Skeletal muscle tissue (tissue), 4 donors: ENCODE data around the gene USE1. TPM values are rescaled to one million over a fixed set of nuclear protein-coding genes. Genes with fewer than 3 reads are reported as not detected.
A peak's percentile ranks its signal among the peaks of the same experiment; 100 is the strongest.

Experiments used
- H3K27ac ChIP-seq: one replicate; pipeline ENCODE4 v1.7.0; 2013; ENCODE audit warnings: mild to moderate bottlenecking, low read depth, low read length, inconsistent platforms
- H3K27me3 ChIP-seq, 3 donors: one replicate each; pipeline ENCODE4 v1.7.0; 2013; ENCODE audit warnings: low read length in 3 of 3; ENCODE audit not compliant: control insufficient read depth in 3 of 3, insufficient read depth in 3 of 3
- H3K36me3 ChIP-seq, 3 donors: one replicate each; pipeline ENCODE4 v1.7.0; 2013; ENCODE audit warnings: low read length in 3 of 3; ENCODE audit not compliant: control insufficient read depth in 3 of 3, insufficient read depth in 3 of 3
- H3K4me1 ChIP-seq, 3 donors: one replicate each; pipeline ENCODE4 v1.7.0; 2013; ENCODE audit warnings: low read length in 3 of 3, mild to moderate bottlenecking in 3 of 3; ENCODE audit not compliant: control insufficient read depth in 3 of 3, insufficient read depth in 3 of 3
- H3K4me3 ChIP-seq, 3 donors: one replicate each; pipeline ENCODE4 v1.7.0; 2013; ENCODE audit warnings: low read length in 3 of 3
- H3K9ac ChIP-seq, 3 donors: one replicate each; pipeline ENCODE4 v1.7.0; 2013; ENCODE audit warnings: low read length in 3 of 3, mild to moderate bottlenecking in 3 of 3, moderate library complexity in 2 of 3, low read depth in 1 of 3
- H3K9me3 ChIP-seq, 3 donors: one replicate each; pipeline ENCODE4 v1.7.0; 2013; ENCODE audit warnings: low read length in 3 of 3; ENCODE audit not compliant: control insufficient read depth in 3 of 3
- total RNA-seq: library from RNA; depleted of rRNA; stranded (reverse); fragments of >200 nt; gene quantifications from one replicate; pipeline ENCODE4 v1.2.3, GENCODE V29; 2014
- donor health status: Osteomylitis.

Gene USE1
- total RNA-seq, 1 donor from 2014 or later = 19.3 TPM

GRCh38 chr19:17266975-17267788 is 52.0 kb downstream of the USE1 start, which contains the start of gene BABAM1:
Gene BABAM1 (plus strand): TSS chr19:17267443. CDS start chr19:17268807, 1,364 bp downstream.
- Histone ChIP-seq H3K27ac (peak within 1 kb of the TSS; percentile 64), H3K9me3 (no peaks in the 10 kb centered on the region), H3K9ac (peak within 1 kb of the TSS; percentile 84 to 87 (median 86))

GRCh38 chr19:17268754-17269153 is 53.6 kb downstream of the USE1 start:
- Histone ChIP-seq H3K4me1 (peaks cover 8 to 11% (median 9%) of the 10 kb centered on the region in 3 donors), H3K9ac (no peak overlapping the region), H3K9me3 (no peaks in the 10 kb centered on the region), H3K27ac (no peak overlapping the region), H3K4me3 (no peak overlapping the region), H3K36me3 (peaks cover 13 to 22% (median 19%) of the 10 kb centered on the region in 3 donors), H3K27me3 (no peaks in the 10 kb centered on the region)

More at GRCh38 chr19:17266975-17267788, 52.0 kb downstream of the USE1 start, which contains the start of gene BABAM1:
- H3K4me3 ChIP-seq = peak within 1 kb of the TSS; percentile 84 to 92 (median 90)
- H3K36me3 ChIP-seq = peaks cover 12 to 20% (median 14%) of the 10 kb centered on the region in 3 donors
- H3K27me3 ChIP-seq = no peaks in the 10 kb centered on the region
- peaks cover 8 to 11% (median 9%) of the 10 kb centered on the region in 3 donors for H3K4me1 ChIP-seq

Other genes starting within 250 kb of the USE1 start
- gene CPAMD8, start 188.5 kb upstream of the USE1 start, total RNA-seq = 3.7 TPM
- gene HAUS8, start 139.9 kb upstream of the USE1 start, total RNA-seq = 2.6 TPM
- 12.5 TPM for gene MYO9B, start 139.6 kb upstream of the USE1 start, total RNA-seq
- gene OCEL1, start 10.9 kb downstream of the USE1 start, total RNA-seq = 4.7 TPM
- gene NR2F6, start 30.6 kb downstream of the USE1 start, total RNA-seq = 21.9 TPM
- gene USHBP1, start 49.4 kb downstream of the USE1 start, total RNA-seq = 2.1 TPM
- gene BABAM1, start 52.1 kb downstream of the USE1 start, total RNA-seq = 64.7 TPM
- 0.52 TPM for gene ANKLE1, start 66.5 kb downstream of the USE1 start, total RNA-seq
- 6.8 TPM for gene ABHD8, start 88.1 kb downstream of the USE1 start, total RNA-seq
- gene MRPL34, start 90.5 kb downstream of the USE1 start, total RNA-seq = 11.5 TPM
- gene DDA1, start 94.2 kb downstream of the USE1 start, total RNA-seq = 5.7 TPM
- gene ANO8, start 119.5 kb downstream of the USE1 start, total RNA-seq = 1.6 TPM
- gene GTPBP3, start 122.2 kb downstream of the USE1 start, total RNA-seq = 4.7 TPM
- 12.5 TPM for gene PLVAP, start 162.0 kb downstream of the USE1 start, total RNA-seq
- gene CCDC194, start 178.8 kb downstream of the USE1 start, total RNA-seq = not detected
- gene BST2, start 190.3 kb downstream of the USE1 start, total RNA-seq = 11.5 TPM
- 21.9 TPM for gene MVB12A, start 204.7 kb downstream of the USE1 start, total RNA-seq
- 0.52 TPM for gene TMEM221, start 233.3 kb downstream of the USE1 start, total RNA-seq
- gene NXNL1, start 245.6 kb downstream of the USE1 start, total RNA-seq = not detected